Activated naive CD4-positive, alpha-beta T cell treated with anti-CD3 and anti-CD28 coated beads, Interleukin-2, amount 50 U/mL, for 24 hours (primary cell): ENCODE results near the gene SLIRP.
"Not testable (repeated sequence)": the region's sequence is repeated elsewhere in the genome, so short reads cannot be mapped to it uniquely, and the experiment has no call there.

Experiments used
- H3K27ac Mint-ChIP-seq: one replicate; pipeline ENCODE4 v1.8.0; 2021; ENCODE audit warnings: mild to moderate bottlenecking, mixed read lengths
- H3K27me3 Mint-ChIP-seq: one replicate; pipeline ENCODE4 v1.8.0; 2021; ENCODE audit warnings: mixed read lengths
- H3K36me3 Mint-ChIP-seq: one replicate; pipeline ENCODE4 v1.8.0; 2021; ENCODE audit warnings: mixed read lengths
- H3K4me1 Mint-ChIP-seq: one replicate; pipeline ENCODE4 v1.8.0; 2021; ENCODE audit warnings: mixed read lengths
- H3K4me3 Mint-ChIP-seq: one replicate; pipeline ENCODE4 v1.8.0; 2021; ENCODE audit warnings: mild to moderate bottlenecking, mixed read lengths
- H3K9me3 Mint-ChIP-seq: one replicate; pipeline ENCODE4 v1.8.0; 2021; ENCODE audit warnings: mixed read lengths

The SLIRP gene

GRCh38 chr14:77717608-77718305 is 9.9 kb downstream of the SLIRP start:
- H3K27ac Mint-ChIP-seq, result peak overlapping the region; percentile 14
- no peak overlapping the region for H3K4me3 Mint-ChIP-seq
- H3K36me3 Mint-ChIP-seq, result peaks cover 29% of the 10 kb centered on the region
- peaks cover 18% of the 10 kb centered on the region for H3K4me1 Mint-ChIP-seq
- no peaks in the 10 kb centered on the region for H3K27me3 Mint-ChIP-seq
- no peaks in the 10 kb centered on the region for H3K9me3 Mint-ChIP-seq

GRCh38 chr14:77721437-77721836 is 13.5 kb downstream of the SLIRP start:
- no peaks in the 10 kb centered on the region for H3K27me3 Mint-ChIP-seq
- no peak overlapping the region for H3K27ac Mint-ChIP-seq
- no peaks in the 10 kb centered on the region for H3K9me3 Mint-ChIP-seq
- H3K4me1 Mint-ChIP-seq, result no peaks in the 10 kb centered on the region
- no peak overlapping the region for H3K4me3 Mint-ChIP-seq
- peaks cover 22% of the 10 kb centered on the region for H3K36me3 Mint-ChIP-seq

GRCh38 chr14:77722301-77722700 is 14.4 kb downstream of the SLIRP start:
- peak overlapping the region; percentile 81 for H3K27ac Mint-ChIP-seq
- no peaks in the 10 kb centered on the region for H3K27me3 Mint-ChIP-seq
- peaks cover 23% of the 10 kb centered on the region for H3K36me3 Mint-ChIP-seq

GRCh38 chr14:77730976-77731497 is 23.1 kb downstream of the SLIRP start:
- H3K27me3 Mint-ChIP-seq, result no peaks in the 10 kb centered on the region
- peaks cover 7% of the 10 kb centered on the region for H3K4me1 Mint-ChIP-seq
- peak overlapping the region; percentile 78 for H3K27ac Mint-ChIP-seq
- peaks cover 17% of the 10 kb centered on the region for H3K36me3 Mint-ChIP-seq
- no peaks in the 10 kb centered on the region for H3K9me3 Mint-ChIP-seq
- H3K4me3 Mint-ChIP-seq, result no peak overlapping the region

More at GRCh38 chr14:77722301-77722700, 14.4 kb downstream of the SLIRP start:
- no peaks in the 10 kb centered on the region for H3K4me1 Mint-ChIP-seq
- H3K4me3 Mint-ChIP-seq, result no peak overlapping the region
- H3K9me3 Mint-ChIP-seq, result no peaks in the 10 kb centered on the region

- Mint-ChIP-seq H3K9me3 (no peaks in the 10 kb centered on the region), H3K27me3 (no peaks in the 10 kb centered on the region), H3K27ac (peak overlapping the region; percentile 46), H3K4me1 (peaks cover 26% of the 10 kb centered on the region), H3K36me3 (peaks cover 10% of the 10 kb centered on the region), H3K4me3 (no peak overlapping the region)
Measured at GRCh38 chr14:77738559-77739250, 30.8 kb downstream of the SLIRP start.

- Mint-ChIP-seq H3K4me3 (no peak overlapping the region), H3K9me3 (no peaks in the 10 kb centered on the region), H3K36me3 (peaks cover 15% of the 10 kb centered on the region), H3K27ac (peak overlapping the region; percentile 73), H3K27me3 (no peaks in the 10 kb centered on the region), H3K4me1 (peaks cover 38% of the 10 kb centered on the region)
Measured at GRCh38 chr14:77741438-77741837, 33.5 kb downstream of the SLIRP start.

GRCh38 chr14:77746064-77746702 is 38.3 kb downstream of the SLIRP start:
- Mint-ChIP-seq H3K4me3 (no peak overlapping the region), H3K36me3 (peaks cover 18% of the 10 kb centered on the region), H3K9me3 (no peaks in the 10 kb centered on the region), H3K4me1 (peaks cover 39% of the 10 kb centered on the region), H3K27ac (no peak overlapping the region), H3K27me3 (no peaks in the 10 kb centered on the region)

GRCh38 chr14:77747425-77747824 is 39.5 kb downstream of the SLIRP start:
- H3K4me3 Mint-ChIP-seq, H3K27ac Mint-ChIP-seq, H3K27me3 Mint-ChIP-seq, H3K9me3 Mint-ChIP-seq: not testable (repeated sequence)
- Mint-ChIP-seq H3K4me1 (peaks cover 35% of the 10 kb centered on the region), H3K36me3 (peaks cover 15% of the 10 kb centered on the region)

GRCh38 chr14:77752266-77752665 is 44.4 kb downstream of the SLIRP start:
- Mint-ChIP-seq H3K27me3 (no peaks in the 10 kb centered on the region), H3K27ac (no peak overlapping the region), H3K4me3 (no peak overlapping the region), H3K4me1 (peaks cover 45% of the 10 kb centered on the region), H3K36me3 (peaks cover 16% of the 10 kb centered on the region), H3K9me3 (no peaks in the 10 kb centered on the region)

GRCh38 chr14:77752799-77753516 is 45.1 kb downstream of the SLIRP start:
- Mint-ChIP-seq H3K27ac (peak overlapping the region; percentile 53), H3K9me3 (no peaks in the 10 kb centered on the region), H3K4me1 (peaks cover 52% of the 10 kb centered on the region), H3K27me3 (no peaks in the 10 kb centered on the region), H3K4me3 (no peak overlapping the region), H3K36me3 (peaks cover 16% of the 10 kb centered on the region)

GRCh38 chr14:77760381-77761204 is 52.7 kb downstream of the SLIRP start, which contains the start of gene SNW1:
SNW1 (minus strand) TSS chr14:77761156; CDS start chr14:77761127, 29 bp downstream.
- Mint-ChIP-seq H3K27me3 (no peaks in the 10 kb centered on the region), H3K9me3 (no peaks in the 10 kb centered on the region), H3K27ac (peak within 1 kb of the TSS; percentile 97), H3K4me3 (peak within 1 kb of the TSS; percentile 96), H3K36me3 (peaks cover 3% of the 10 kb centered on the region), H3K4me1 (peaks cover 44% of the 10 kb centered on the region)

- peaks cover 36% of the 10 kb centered on the region for H3K4me1 Mint-ChIP-seq
- H3K4me3 Mint-ChIP-seq, result peak overlapping the region; percentile 96
- H3K27me3 Mint-ChIP-seq, result no peaks in the 10 kb centered on the region
- peaks cover 3% of the 10 kb centered on the region for H3K36me3 Mint-ChIP-seq
- H3K9me3 Mint-ChIP-seq, result no peaks in the 10 kb centered on the region
- H3K27ac Mint-ChIP-seq, result peak overlapping the region; percentile 97
Measured at GRCh38 chr14:77761205-77761931, 53.5 kb downstream of the SLIRP start.

- H3K36me3 Mint-ChIP-seq, result peaks cover 2% of the 10 kb centered on the region
- no peak overlapping the region for H3K27ac Mint-ChIP-seq
- no peaks in the 10 kb centered on the region for H3K9me3 Mint-ChIP-seq
Measured at GRCh38 chr14:77763316-77763715, 55.4 kb downstream of the SLIRP start.

GRCh38 chr14:77763978-77764377 is 56.1 kb downstream of the SLIRP start:
- Mint-ChIP-seq H3K27me3 (no peaks in the 10 kb centered on the region), H3K36me3 (no peaks in the 10 kb centered on the region), H3K4me3 (no peak overlapping the region), H3K27ac (no peak overlapping the region), H3K9me3 (no peaks in the 10 kb centered on the region), H3K4me1 (peaks cover 13% of the 10 kb centered on the region)

More at GRCh38 chr14:77763316-77763715, 55.4 kb downstream of the SLIRP start:
- no peak overlapping the region for H3K4me3 Mint-ChIP-seq
- H3K4me1 Mint-ChIP-seq, result peaks cover 19% of the 10 kb centered on the region
- no peaks in the 10 kb centered on the region for H3K27me3 Mint-ChIP-seq
